Natural killer cell (primary cell): ENCODE results near the gene PPIL1. TPM values are rescaled to one million over a fixed set of nuclear protein-coding genes. Genes with fewer than 3 reads are reported as not detected.

Experiments
- ATAC-seq, 3 donors: fragments of 150-1000 bp in 2 of 3; fragments of 200-7000 bp in 1 of 3; cut with Tn5 transposase; 1 replicate in 1 of 3; 2 replicates in 2 of 3; pipeline ENCODE4 v1.10.0; 2021; ENCODE audit warnings: mild to moderate bottlenecking in 2 of 3, moderate library complexity in 2 of 3
- DNase-seq, 2 donors: peaks; one replicate each; pipeline versions ENCODE4 v3.0.0 to v3.0.0-alpha.2; 2013 to 2021; ENCODE audit warnings: mixed read lengths in 1 of 2
- H3K27ac ChIP-seq: one replicate; pipeline ENCODE4 v1.5.1; 2013; ENCODE audit warnings: mild to moderate bottlenecking, low read length
- H3K27me3 ChIP-seq: one replicate; pipeline ENCODE4 v1.6.1; 2013; ENCODE audit warnings: low read length; ENCODE audit not compliant: control insufficient read depth, insufficient read depth
- H3K36me3 ChIP-seq: one replicate; pipeline ENCODE4 v1.6.1; 2013; ENCODE audit warnings: low read length; ENCODE audit not compliant: control insufficient read depth, insufficient read depth
- H3K4me1 ChIP-seq: one replicate; pipeline ENCODE4 v1.6.1; 2013; ENCODE audit warnings: low read length; ENCODE audit not compliant: control insufficient read depth, insufficient read depth
- H3K4me3 ChIP-seq: one replicate; pipeline ENCODE4 v1.5.1; 2013; ENCODE audit warnings: low read length
- H3K9me3 ChIP-seq: one replicate; pipeline ENCODE4 v1.6.1; 2013; ENCODE audit warnings: low read length; ENCODE audit not compliant: control insufficient read depth, insufficient read depth
- H3K27ac Mint-ChIP-seq, 2 donors: one replicate each; pipeline ENCODE4 v1.8.0; 2022; ENCODE audit warnings: mild to moderate bottlenecking in 2 of 2, mixed read lengths in 2 of 2, moderate library complexity in 1 of 2
- H3K27me3 Mint-ChIP-seq, 2 donors: one replicate each; pipeline ENCODE4 v1.8.0; 2022; ENCODE audit warnings: low read depth in 2 of 2, mixed read lengths in 2 of 2
- H3K36me3 Mint-ChIP-seq: one replicate; pipeline ENCODE4 v1.8.0; 2022; ENCODE audit warnings: mixed read lengths
- H3K4me1 Mint-ChIP-seq, 2 donors: one replicate each; pipeline ENCODE4 v1.8.0; 2022; ENCODE audit warnings: mixed read lengths in 2 of 2
- H3K4me3 Mint-ChIP-seq: one replicate; pipeline ENCODE4 v1.8.0; 2022; ENCODE audit warnings: mild to moderate bottlenecking, moderate library complexity, mixed read lengths
- H3K9me3 Mint-ChIP-seq, 2 donors: one replicate each; pipeline ENCODE4 v1.8.0; 2022; ENCODE audit warnings: mixed read lengths in 2 of 2
- WGBS: methylation state at CpG from one replicate; pipeline ENCODE4 v1.1.7; 2013; ENCODE audit warnings: missing lambda C conversion rate; ENCODE audit not compliant: insufficient coverage; 5-methylcytosine and 5-hydroxymethylcytosine counted together
- intact Hi-C: fragments of 100-400 bp; cut with micrococcal nuclease; formaldehyde crosslinking; loops from one replicate; pipeline ENCODE4 v1.14.2; 2022
- total RNA-seq, 4 donors: library from RNA; stranded (reverse); fragments of 120-200 nt in 1 of 4; gene quantifications; one replicate each; pipeline versions ENCODE4 v1.2.3 to v1.2.4, GENCODE V29; 2013 to 2022
- TF ChIP-seq, protein P1 (sequence below): fragments of 200-600 bp; IDR thresholded peaks from one replicate; pipeline ENCODE4 v1.8.0; 2022; ENCODE audit warnings: antibody characterized with exemption

The PPIL1 gene
- total RNA-seq, 3 donors from 2014 or later (not counting 1 experiment from before 2014, with no cell fraction given), result 2.6 to 5.2 (median 5.1) TPM

GRCh38 chr6:36808634-36809033 is 66.0 kb downstream of the PPIL1 start:
- Histone ChIP-seq H3K4me3 (no peak overlapping the region), H3K27ac (no peak overlapping the region), H3K4me1 (no peaks in the 10 kb centered on the region), H3K27me3 (no peaks in the 10 kb centered on the region), H3K36me3 (no peaks in the 10 kb centered on the region), H3K9me3 (no peaks in the 10 kb centered on the region)
- no peak for ATAC-seq
- no peaks in the 10 kb centered on the region for H3K9me3 Mint-ChIP-seq
- no peak overlapping the region for H3K27ac Mint-ChIP-seq
- intact Hi-C loops, result no loop called here
- H3K36me3 Mint-ChIP-seq, result no peaks in the 10 kb centered on the region
- TF ChIP-seq, protein P1, sequence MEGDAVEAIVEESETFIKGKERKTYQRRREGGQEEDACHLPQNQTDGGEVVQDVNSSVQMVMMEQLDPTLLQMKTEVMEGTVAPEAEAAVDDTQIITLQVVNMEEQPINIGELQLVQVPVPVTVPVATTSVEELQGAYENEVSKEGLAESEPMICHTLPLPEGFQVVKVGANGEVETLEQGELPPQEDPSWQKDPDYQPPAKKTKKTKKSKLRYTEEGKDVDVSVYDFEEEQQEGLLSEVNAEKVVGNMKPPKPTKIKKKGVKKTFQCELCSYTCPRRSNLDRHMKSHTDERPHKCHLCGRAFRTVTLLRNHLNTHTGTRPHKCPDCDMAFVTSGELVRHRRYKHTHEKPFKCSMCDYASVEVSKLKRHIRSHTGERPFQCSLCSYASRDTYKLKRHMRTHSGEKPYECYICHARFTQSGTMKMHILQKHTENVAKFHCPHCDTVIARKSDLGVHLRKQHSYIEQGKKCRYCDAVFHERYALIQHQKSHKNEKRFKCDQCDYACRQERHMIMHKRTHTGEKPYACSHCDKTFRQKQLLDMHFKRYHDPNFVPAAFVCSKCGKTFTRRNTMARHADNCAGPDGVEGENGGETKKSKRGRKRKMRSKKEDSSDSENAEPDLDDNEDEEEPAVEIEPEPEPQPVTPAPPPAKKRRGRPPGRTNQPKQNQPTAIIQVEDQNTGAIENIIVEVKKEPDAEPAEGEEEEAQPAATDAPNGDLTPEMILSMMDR, result no peak
- 88% methylated on average over 2 of the region's 5 CpGs for WGBS
- H3K4me1 Mint-ChIP-seq, result no peaks in the 10 kb centered on the region
- H3K27me3 Mint-ChIP-seq, result peaks cover 9 to 17% of the 10 kb centered on the region in 2 donors
- DNase-seq, result no peak
- no peak overlapping the region for H3K4me3 Mint-ChIP-seq

GRCh38 chr6:36807750-36808149 is 66.9 kb downstream of the PPIL1 start:
- intact Hi-C loops, result no loop called here
- Mint-ChIP-seq H3K4me1 (no peaks in the 10 kb centered on the region), H3K27me3 (peaks cover 9 to 21% of the 10 kb centered on the region in 2 donors), H3K36me3 (no peaks in the 10 kb centered on the region), H3K27ac (no peak overlapping the region), H3K4me3 (no peak overlapping the region), H3K9me3 (no peaks in the 10 kb centered on the region)
- no peaks in the 10 kb centered on the region for H3K36me3 ChIP-seq
- no peak for DNase-seq
- H3K27ac ChIP-seq, result no peak overlapping the region
- TF ChIP-seq, protein P1, result no peak
- no peak overlapping the region for H3K4me3 ChIP-seq
- no peaks in the 10 kb centered on the region for H3K4me1 ChIP-seq
- no peaks in the 10 kb centered on the region for H3K27me3 ChIP-seq
- no peaks in the 10 kb centered on the region for H3K9me3 ChIP-seq
- no peak for ATAC-seq
- WGBS, result 89% methylated on average over 7 of the region's 7 CpGs

- Histone ChIP-seq H3K27ac (no peak overlapping the region), H3K9me3 (no peaks in the 10 kb centered on the region), H3K36me3 (no peaks in the 10 kb centered on the region), H3K27me3 (no peaks in the 10 kb centered on the region), H3K4me1 (no peaks in the 10 kb centered on the region), H3K4me3 (no peak overlapping the region)
- H3K4me3 Mint-ChIP-seq, result no peak overlapping the region
- no peak overlapping the region for H3K27ac Mint-ChIP-seq
- no peak for ATAC-seq
- intact Hi-C loops, result no loop called here
- TF ChIP-seq, protein P1, result no peak
- no peaks in the 10 kb centered on the region for H3K4me1 Mint-ChIP-seq
- peaks cover 9 to 21% of the 10 kb centered on the region in 2 donors for H3K27me3 Mint-ChIP-seq
- no peaks in the 10 kb centered on the region for H3K9me3 Mint-ChIP-seq
- WGBS, result 86% methylated on average over 5 of the region's 5 CpGs
- no peak for DNase-seq
- no peaks in the 10 kb centered on the region for H3K36me3 Mint-ChIP-seq
Measured at GRCh38 chr6:36807143-36807542, 67.5 kb downstream of the PPIL1 start.

DNA sequence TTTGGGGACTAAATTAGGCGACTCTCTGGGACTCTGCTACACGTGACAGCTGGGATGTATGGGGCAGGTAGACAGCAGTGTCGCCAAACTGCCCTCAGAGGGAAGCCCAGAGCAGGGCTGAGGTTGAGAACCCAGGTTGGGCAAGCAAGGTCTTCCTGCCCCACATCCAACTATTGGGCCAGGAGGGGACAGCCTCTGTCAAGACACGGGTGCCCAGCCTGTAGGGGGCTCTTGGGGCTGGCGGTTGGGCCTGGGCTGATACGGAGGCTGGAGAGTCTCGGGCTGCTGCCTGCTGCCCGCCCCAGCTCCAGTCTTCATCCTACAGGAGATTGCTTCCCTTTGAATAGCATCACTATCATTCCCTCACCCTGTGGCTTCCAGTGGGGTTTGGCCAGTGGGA is 68.7 kb downstream of the PPIL1 start:
- Mint-ChIP-seq H3K36me3 (no peaks in the 10 kb centered on the region), H3K27me3 (peaks cover 9 to 21% of the 10 kb centered on the region in 2 donors), H3K4me3 (no peak overlapping the region), H3K4me1 (no peaks in the 10 kb centered on the region), H3K9me3 (no peaks in the 10 kb centered on the region), H3K27ac (no peak overlapping the region)
- H3K4me3 ChIP-seq, result no peak overlapping the region
- no peak for DNase-seq
- no peaks in the 10 kb centered on the region for H3K36me3 ChIP-seq
- ATAC-seq, result no peak
- H3K27me3 ChIP-seq, result no peaks in the 10 kb centered on the region
- WGBS, result 86% methylated on average over 7 of the region's 8 CpGs
- no peaks in the 10 kb centered on the region for H3K4me1 ChIP-seq
- H3K27ac ChIP-seq, result no peak overlapping the region
- no peaks in the 10 kb centered on the region for H3K9me3 ChIP-seq
- intact Hi-C loops, result no loop called here
- TF ChIP-seq, protein P1, result no peak
